ENCODE results near the gene SERAC1. TPM values are rescaled to one million over a fixed set of nuclear protein-coding genes. Genes with fewer than 3 reads are reported as not detected.

SERAC1 gene
- total RNA-seq, 1 donor from 2014 or later, result 9.3 TPM

DNA sequence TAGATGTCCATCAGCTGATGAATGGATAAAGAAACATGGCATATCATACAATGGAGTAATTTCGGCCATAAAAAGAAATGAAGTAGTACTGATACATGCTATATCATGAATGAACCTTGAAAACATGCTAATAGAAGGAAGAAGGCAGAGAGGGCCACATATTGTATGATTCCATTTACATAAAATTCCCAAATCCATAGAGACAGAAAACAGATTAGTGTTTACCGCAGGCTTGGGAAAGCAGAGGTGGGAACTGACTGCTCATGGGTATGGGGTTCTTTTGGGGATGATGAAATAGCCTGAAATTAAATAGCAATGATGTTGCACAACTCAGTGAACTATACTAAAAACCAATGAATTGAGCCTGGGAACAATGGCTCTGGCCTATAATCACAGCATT, 58.3 kb downstream of the SERAC1 start:
- no peak overlapping the region for H3K27ac Mint-ChIP-seq (ENCODE audit: unreplicated experiment)
- H3K4me1 Mint-ChIP-seq (ENCODE audit: low read depth, unreplicated experiment), result no peaks in the 10 kb centered on the region
- Histone ChIP-seq H4K20me1 (ENCODE audit: insufficient read depth, low read length) (peaks cover 7% of the 10 kb centered on the region), H3K9me3 (ENCODE audit: insufficient read depth, low read depth, low read length) (no peaks in the 10 kb centered on the region), H3K36me3 (ENCODE audit: insufficient read depth, low read length) (peaks cover 5% of the 10 kb centered on the region), H3K4me2 (ENCODE audit: low read length) (no peak overlapping the region), H3K4me3 (ENCODE audit: insufficient read depth, low read depth, low read length) (no peak overlapping the region), H3K27ac (ENCODE audit: low read depth, low read length) (no peak overlapping the region), H3K9ac (ENCODE audit: low read length) (no peak overlapping the region), H3K79me2 (ENCODE audit: insufficient read depth, low read length) (no peaks in the 10 kb centered on the region), H2AFZ (ENCODE audit: low read depth, low read length) (no peak overlapping the region), H3K27me3 (ENCODE audit: insufficient read depth, low read length) (no peaks in the 10 kb centered on the region), H3K4me1 (ENCODE audit: insufficient read depth, low read length) (no peaks in the 10 kb centered on the region)
- H3K36me3 Mint-ChIP-seq (ENCODE audit: low read depth, unreplicated experiment), result peaks cover 19% of the 10 kb centered on the region
- no peak overlapping the region for H3K4me3 Mint-ChIP-seq (ENCODE audit: unreplicated experiment)
- FAIRE-seq (no peak), DNase-seq (ENCODE audit: low read depth) (no peak)
- no peaks in the 10 kb centered on the region for H3K27me3 Mint-ChIP-seq (ENCODE audit: low read depth, unreplicated experiment)
- no peaks in the 10 kb centered on the region for H3K9me3 Mint-ChIP-seq (ENCODE audit: unreplicated experiment)
- TF ChIP-seq EZH2 (IDR thresholded peaks at IDR 0.05; ENCODE audit: insufficient read depth, low read length), result no peak
- TF ChIP-seq, protein P1, sequence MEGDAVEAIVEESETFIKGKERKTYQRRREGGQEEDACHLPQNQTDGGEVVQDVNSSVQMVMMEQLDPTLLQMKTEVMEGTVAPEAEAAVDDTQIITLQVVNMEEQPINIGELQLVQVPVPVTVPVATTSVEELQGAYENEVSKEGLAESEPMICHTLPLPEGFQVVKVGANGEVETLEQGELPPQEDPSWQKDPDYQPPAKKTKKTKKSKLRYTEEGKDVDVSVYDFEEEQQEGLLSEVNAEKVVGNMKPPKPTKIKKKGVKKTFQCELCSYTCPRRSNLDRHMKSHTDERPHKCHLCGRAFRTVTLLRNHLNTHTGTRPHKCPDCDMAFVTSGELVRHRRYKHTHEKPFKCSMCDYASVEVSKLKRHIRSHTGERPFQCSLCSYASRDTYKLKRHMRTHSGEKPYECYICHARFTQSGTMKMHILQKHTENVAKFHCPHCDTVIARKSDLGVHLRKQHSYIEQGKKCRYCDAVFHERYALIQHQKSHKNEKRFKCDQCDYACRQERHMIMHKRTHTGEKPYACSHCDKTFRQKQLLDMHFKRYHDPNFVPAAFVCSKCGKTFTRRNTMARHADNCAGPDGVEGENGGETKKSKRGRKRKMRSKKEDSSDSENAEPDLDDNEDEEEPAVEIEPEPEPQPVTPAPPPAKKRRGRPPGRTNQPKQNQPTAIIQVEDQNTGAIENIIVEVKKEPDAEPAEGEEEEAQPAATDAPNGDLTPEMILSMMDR (IDR thresholded peaks at IDR 0.05; ENCODE audit: insufficient read depth, low read depth, low read length), result no peak

GRCh38 chr6:158104696-158105095, 63.4 kb downstream of the SERAC1 start:
- Histone ChIP-seq H3K4me2 (ENCODE audit: low read length) (no peak overlapping the region), H3K27ac (ENCODE audit: low read depth, low read length) (no peak overlapping the region), H2AFZ (ENCODE audit: low read depth, low read length) (no peak overlapping the region), H3K4me3 (ENCODE audit: insufficient read depth, low read depth, low read length) (no peak overlapping the region), H3K4me1 (ENCODE audit: insufficient read depth, low read length) (no peaks in the 10 kb centered on the region), H3K79me2 (ENCODE audit: insufficient read depth, low read length) (peaks cover 6% of the 10 kb centered on the region), H3K9ac (ENCODE audit: low read length) (no peak overlapping the region), H4K20me1 (ENCODE audit: insufficient read depth, low read length) (peaks cover 9% of the 10 kb centered on the region), H3K27me3 (ENCODE audit: insufficient read depth, low read length) (no peaks in the 10 kb centered on the region), H3K9me3 (ENCODE audit: insufficient read depth, low read depth, low read length) (no peaks in the 10 kb centered on the region), H3K36me3 (ENCODE audit: insufficient read depth, low read length) (peaks cover 3% of the 10 kb centered on the region)
- no peak overlapping the region for H3K27ac Mint-ChIP-seq (ENCODE audit: unreplicated experiment)
- TF ChIP-seq, protein P1 (IDR thresholded peaks at IDR 0.05; ENCODE audit: insufficient read depth, low read depth, low read length), result no peak
- TF ChIP-seq EZH2 (IDR thresholded peaks at IDR 0.05; ENCODE audit: insufficient read depth, low read length), result no peak
- no peak overlapping the region for H3K4me3 Mint-ChIP-seq (ENCODE audit: unreplicated experiment)
- H3K36me3 Mint-ChIP-seq (ENCODE audit: low read depth, unreplicated experiment), result peaks cover 6% of the 10 kb centered on the region
- H3K4me1 Mint-ChIP-seq (ENCODE audit: low read depth, unreplicated experiment), result no peaks in the 10 kb centered on the region
- H3K27me3 Mint-ChIP-seq (ENCODE audit: low read depth, unreplicated experiment), result no peaks in the 10 kb centered on the region
- DNase-seq (ENCODE audit: low read depth), result no peak
- FAIRE-seq, result no peak
- H3K9me3 Mint-ChIP-seq (ENCODE audit: unreplicated experiment), result no peaks in the 10 kb centered on the region

- peaks cover 12% of the 10 kb centered on the region for H3K36me3 ChIP-seq (ENCODE audit: insufficient read depth, low read length)
- H3K27ac ChIP-seq (ENCODE audit: low read depth, low read length), result no peak overlapping the region
- H3K79me2 ChIP-seq (ENCODE audit: insufficient read depth, low read length), result peaks cover 6% of the 10 kb centered on the region
- no peak for DNase-seq (ENCODE audit: low read depth)
- H3K9ac ChIP-seq (ENCODE audit: low read length), result no peak overlapping the region
- no peak overlapping the region for H2AFZ ChIP-seq (ENCODE audit: low read depth, low read length)
- Mint-ChIP-seq H3K27ac (ENCODE audit: unreplicated experiment) (no peak overlapping the region), H3K36me3 (ENCODE audit: low read depth, unreplicated experiment) (peaks cover 3% of the 10 kb centered on the region), H3K4me1 (ENCODE audit: low read depth, unreplicated experiment) (no peaks in the 10 kb centered on the region), H3K9me3 (ENCODE audit: unreplicated experiment) (no peaks in the 10 kb centered on the region), H3K27me3 (ENCODE audit: low read depth, unreplicated experiment) (no peaks in the 10 kb centered on the region), H3K4me3 (ENCODE audit: unreplicated experiment) (no peak overlapping the region)
- no peak overlapping the region for H3K4me3 ChIP-seq (ENCODE audit: insufficient read depth, low read depth, low read length)
- H3K27me3 ChIP-seq (ENCODE audit: insufficient read depth, low read length), result no peaks in the 10 kb centered on the region
- TF ChIP-seq, protein P1 (IDR thresholded peaks at IDR 0.05; ENCODE audit: insufficient read depth, low read depth, low read length), result no peak
- no peak for TF ChIP-seq EZH2 (IDR thresholded peaks at IDR 0.05; ENCODE audit: insufficient read depth, low read length)
- FAIRE-seq, result no peak
- no peak overlapping the region for H3K4me2 ChIP-seq (ENCODE audit: low read length)
- H3K9me3 ChIP-seq (ENCODE audit: insufficient read depth, low read depth, low read length), result no peaks in the 10 kb centered on the region
- H3K4me1 ChIP-seq (ENCODE audit: insufficient read depth, low read length), result no peaks in the 10 kb centered on the region
- H4K20me1 ChIP-seq (ENCODE audit: insufficient read depth, low read length), result peaks cover 9% of the 10 kb centered on the region
Measured at GRCh38 chr6:158103228-158103627, 64.8 kb downstream of the SERAC1 start.

All from astrocyte (in vitro differentiated cells and primary cell).